ENCODE data around the gene DOK5. TPM values are rescaled to one million over a fixed set of nuclear protein-coding genes. Genes with fewer than 3 reads are reported as not detected.
"Not testable (repeated sequence)": the region's sequence is repeated elsewhere in the genome, so short reads cannot be mapped to it uniquely, and the experiment has no call there.

Gene DOK5
- total RNA-seq, 1 donor from 2014 or later: 14.3 TPM

GRCh38 chr20:54476169-54477009, 996 bp downstream of the DOK5 start:
- Histone ChIP-seq H3K27me3 (ENCODE audit: low read depth) (peaks cover 42% of the 10 kb centered on the region), H3K36me3 (no peaks in the 10 kb centered on the region), H3K9me3 (replicated peaks) (no peaks in the 10 kb centered on the region), H3K27ac (replicated peaks) (peak overlapping the region; percentile 55), H3K4me3 (peak overlapping the region; percentile 83), H3K4me1 (peaks cover 29% of the 10 kb centered on the region)
- no peak for TF ChIP-seq CTCF (IDR thresholded peaks at IDR 0.05; ENCODE audit: borderline replicate concordance)
- intact Hi-C loops (cut with micrococcal nuclease): no loop called here
- DNase-seq: no peak

GRCh38 chr20:54477191-54477955, 2.0 kb downstream of the DOK5 start:
- Histone ChIP-seq H3K4me3 (peak overlapping the region; percentile 83), H3K4me1 (peaks cover 29% of the 10 kb centered on the region), H3K27me3 (ENCODE audit: low read depth) (peaks cover 42% of the 10 kb centered on the region), H3K27ac (replicated peaks) (no peak overlapping the region), H3K36me3 (no peaks in the 10 kb centered on the region), H3K9me3 (replicated peaks) (no peaks in the 10 kb centered on the region)
- intact Hi-C loops (cut with micrococcal nuclease): no loop called here
- no peak for DNase-seq
- no peak for TF ChIP-seq CTCF (IDR thresholded peaks at IDR 0.05; ENCODE audit: borderline replicate concordance)

- Histone ChIP-seq H3K27me3 (ENCODE audit: low read depth) (peaks cover 42% of the 10 kb centered on the region), H3K4me1 (peaks cover 29% of the 10 kb centered on the region), H3K9me3 (replicated peaks) (no peaks in the 10 kb centered on the region), H3K4me3 (no peak overlapping the region), H3K36me3 (no peaks in the 10 kb centered on the region), H3K27ac (replicated peaks) (no peak overlapping the region)
- peak; percentile 40 for TF ChIP-seq CTCF (IDR thresholded peaks at IDR 0.05; ENCODE audit: borderline replicate concordance)
- intact Hi-C loops (cut with micrococcal nuclease): no loop called here
- no peak for DNase-seq
These were observed 3.9 kb downstream of the DOK5 start for GRCh38 chr20:54479138-54479906.

GRCh38 chr20:54479937-54480336, 4.5 kb downstream of the DOK5 start:
- H3K36me3 ChIP-seq; H3K4me3 ChIP-seq; H3K27ac ChIP-seq (replicated peaks); DNase-seq; H3K9me3 ChIP-seq (replicated peaks); intact Hi-C loops (cut with micrococcal nuclease): not testable (repeated sequence)
- Histone ChIP-seq H3K4me1 (peaks cover 29% of the 10 kb centered on the region), H3K27me3 (ENCODE audit: low read depth) (peaks cover 42% of the 10 kb centered on the region)

GRCh38 chr20:54481442-54481841, 6.0 kb downstream of the DOK5 start:
- H3K4me3 ChIP-seq: no peak overlapping the region
- H3K9me3 ChIP-seq (replicated peaks): no peaks in the 10 kb centered on the region
- intact Hi-C loops (cut with micrococcal nuclease): no loop called here
- no peaks in the 10 kb centered on the region for H3K36me3 ChIP-seq
- H3K4me1 ChIP-seq: peaks cover 14% of the 10 kb centered on the region
- H3K27me3 ChIP-seq (ENCODE audit: low read depth): peaks cover 37% of the 10 kb centered on the region
- no peak overlapping the region for H3K27ac ChIP-seq (replicated peaks)
- DNase-seq: no peak
- no peak for TF ChIP-seq CTCF (IDR thresholded peaks at IDR 0.05; ENCODE audit: borderline replicate concordance)

All from left ventricle myocardium inferior (tissue), 1 donor.